HCT116 (cell line): ENCODE data around the gene FOXN3. TPM values are rescaled to one million over a fixed set of nuclear protein-coding genes. Genes with fewer than 3 reads are reported as not detected.

Experiments
- ATAC-seq: fragments of 200-7000 bp; cut with Tn5 transposase; 2 replicates; pipeline ENCODE4 v1.9.1; 2020; ENCODE audit warnings: mild to moderate bottlenecking, moderate library complexity
- BruUV-seq: library from RNA; stranded (reverse); fragments of 400-500 nt; replicated peaks from 2 replicates; lab custom pipeline; 2021; lab: Mats Ljungman, UMichigan
- CTCF ChIA-PET: fragments of 300-600 bp; sonication (Branson Sonifier 250); formaldehyde crosslinking; loops from one replicate; lab custom pipeline; 2021; ENCODE audit warnings: antibody characterized with exemption; lab: Charles Lee
- POLR2A ChIA-PET: fragments of 300-600, 350-600 bp; sonication (Branson Sonifier 250); formaldehyde crosslinking; loops from one replicate; lab custom pipeline; 2021; ENCODE audit warnings: antibody characterized with exemption; lab: Charles Lee
- RAD21 ChIA-PET, 2 experiments: fragments of 300-600 bp; sonication (Branson Sonifier 250); formaldehyde crosslinking; loops; one replicate each; lab custom pipeline; 2023; ENCODE audit warnings: low total read pairs in 2 of 2; ENCODE audit not compliant: uncharacterized antibody in 2 of 2, unreplicated experiment in 2 of 2, low non-redundant PET in 1 of 2; lab: Charles Lee
- DNase-seq: peaks from one replicate; pipeline ENCODE4 v3.0.0-alpha.2; 2010; ENCODE audit warnings: low read depth, low spot score
- H2AFZ ChIP-seq: fragments of 200-600 bp; shearing (Covaris generic), sonication (generic); 2 replicates; pipeline ENCODE4 v1.6.1; 2017; ENCODE audit warnings: low read depth, mixed run types, mixed read lengths, antibody characterized with exemption, low read length; ENCODE audit not compliant: poor library complexity, severe bottlenecking
- H3K27ac ChIP-seq: 2 replicates; pipeline ENCODE4 v1.5.1; 2012; ENCODE audit warnings: low read depth, low read length
- H3K27me3 ChIP-seq: fragments of 200-600 bp; sonication (generic); 2 replicates; pipeline ENCODE4 v1.6.1; 2016; ENCODE audit warnings: mixed run types, low read length, mixed read lengths; ENCODE audit not compliant: insufficient read depth
- H3K36me3 ChIP-seq, 2 experiments: fragments of 200-500 bp in 1 of 2; fragments of 200-600 bp in 1 of 2; sonication (Bioruptor generic) in 1 of 2; sonication (generic) in 1 of 2; 2 replicates each; pipeline versions ENCODE4 v1.5.1 to v1.6.1; 2014 to 2016; ENCODE audit warnings: low read length in 2 of 2, inconsistent platforms in 1 of 2, mixed read lengths in 1 of 2, mixed run types in 1 of 2; ENCODE audit not compliant: insufficient read depth in 2 of 2, control insufficient read depth in 1 of 2
- H3K4me1 ChIP-seq, 2 experiments: fragments of 200-600 bp in 1 of 2; sonication (generic) in 1 of 2; 2 replicates each; pipeline versions ENCODE4 v1.5.1 to v1.6.1; 2012 to 2017; ENCODE audit warnings: low read length in 2 of 2, inconsistent platforms in 1 of 2, mild to moderate bottlenecking in 1 of 2, mixed read lengths in 1 of 2, mixed run types in 1 of 2, moderate library complexity in 1 of 2; ENCODE audit not compliant: insufficient read depth in 2 of 2, control insufficient read depth in 1 of 2
- H3K4me2 ChIP-seq: fragments of 200-600 bp; sonication (generic); 2 replicates; pipeline ENCODE4 v1.6.1; 2017; ENCODE audit warnings: mixed run types, low read length, mixed read lengths
- H3K4me3 ChIP-seq, 2 experiments: fragments of 200-600 bp in 1 of 2; sonication (generic) in 1 of 2; replicated peaks in 1 of 2; 2 replicates each; pipeline ENCODE4 v1.5.1; 2011 to 2016; ENCODE audit warnings: low read length in 2 of 2, control low read depth in 1 of 2, low read depth in 1 of 2, mild to moderate bottlenecking in 1 of 2, mixed read lengths in 1 of 2, mixed run types in 1 of 2
- H3K79me2 ChIP-seq: fragments of 200-600 bp; sonication (generic); 2 replicates; pipeline ENCODE4 v1.6.1; 2017; ENCODE audit warnings: mild to moderate bottlenecking, mixed run types, low read length, moderate library complexity, mixed read lengths; ENCODE audit not compliant: insufficient read depth
- H3K9ac ChIP-seq: fragments of 200-600 bp; sonication (generic); 2 replicates; pipeline ENCODE4 v1.6.1; 2016; ENCODE audit warnings: low read length, mixed read lengths
- H3K9me2 ChIP-seq: fragments of 200-600 bp; sonication (generic), shearing (Covaris generic); 2 replicates; pipeline ENCODE4 v1.6.1; 2017; ENCODE audit warnings: mixed run types, mild to moderate bottlenecking, moderate library complexity; ENCODE audit not compliant: insufficient read depth
- H3K9me3 ChIP-seq, 2 experiments: fragments of 200-500 bp in 1 of 2; fragments of 200-600 bp in 1 of 2; sonication (Bioruptor generic) in 1 of 2; sonication (generic) in 1 of 2; 2 replicates each; pipeline ENCODE4 v1.6.1; 2014 to 2017; ENCODE audit warnings: low read length in 2 of 2, mixed read lengths in 2 of 2, inconsistent platforms in 1 of 2, low read depth in 1 of 2, mild to moderate bottlenecking in 1 of 2, mixed run types in 1 of 2, moderate library complexity in 1 of 2; ENCODE audit not compliant: control insufficient read depth in 1 of 2, insufficient read depth in 1 of 2
- H4K20me1 ChIP-seq: fragments of 200-600 bp; sonication (generic), shearing (Covaris generic); 2 replicates; pipeline ENCODE4 v1.6.1; 2017; ENCODE audit warnings: mixed run types, mild to moderate bottlenecking, moderate library complexity; ENCODE audit not compliant: insufficient read depth
- ELF1 ChIP-seq: IDR thresholded peaks from 2 replicates; pipeline ENCODE4 v1.6.1; 2012; ENCODE audit warnings: low read depth, borderline replicate concordance
- EZH2 ChIP-seq: fragments of 200-600 bp; sonication (generic); IDR thresholded peaks from 2 replicates; pipeline ENCODE4 v1.6.1; 2017; ENCODE audit warnings: antibody characterized with exemption, mixed run types
- POLR2AphosphoS5 ChIP-seq: IDR thresholded peaks from 2 replicates; pipeline ENCODE4 v1.6.1; 2011; ENCODE audit warnings: mild to moderate bottlenecking, low read depth, low read length, moderate library complexity
- RAD21 ChIP-seq: IDR thresholded peaks from 2 replicates; pipeline ENCODE4 v1.6.1; 2012; ENCODE audit warnings: low read depth, mild to moderate bottlenecking
- SP1 ChIP-seq: IDR thresholded peaks from 2 replicates; pipeline ENCODE4 v1.6.1; 2012; ENCODE audit warnings: low read depth
- TCF7L2 ChIP-seq: IDR thresholded peaks from 2 replicates; pipeline ENCODE4 v1.7.0; 2011; ENCODE audit warnings: borderline replicate concordance, inconsistent platforms; ENCODE audit not compliant: insufficient read depth, insufficient read length; ENCODE audit errors: extremely low read depth
- YY1 ChIP-seq: IDR thresholded peaks from 2 replicates; pipeline ENCODE4 v1.6.1; 2011; ENCODE audit warnings: low read length, low read depth, moderate library complexity, mild to moderate bottlenecking; ENCODE audit not compliant: insufficient replicate concordance; ENCODE audit errors: extremely low read depth
- ZFX ChIP-seq: fragments of 450-650 bp; IDR thresholded peaks from 2 replicates; pipeline ENCODE4 v1.6.1; 2017
- ZNF274 ChIP-seq: fragments of 200-500 bp; sonication (Bioruptor generic); IDR thresholded peaks from 2 replicates; pipeline ENCODE4 v1.6.1; 2014; ENCODE audit warnings: mild to moderate bottlenecking, low read depth, low read length, inconsistent platforms
- intact Hi-C: fragments of 100-400 bp; cut with micrococcal nuclease; formaldehyde crosslinking; loops from 2 replicates; pipeline ENCODE4 v1.10.0; 2022
- total RNA-seq: library from RNA; stranded (reverse); gene quantifications from one replicate; pipeline ENCODE4 v1.2.1, GENCODE V29; 2021; ENCODE audit not compliant: unreplicated experiment
- TF ChIP-seq, protein P1 (sequence below): IDR thresholded peaks from 2 replicates; pipeline ENCODE4 v1.6.1; 2011; ENCODE audit warnings: mild to moderate bottlenecking, low read length, moderate library complexity; ENCODE audit not compliant: insufficient replicate concordance; ENCODE audit errors: extremely low read depth
- TF ChIP-seq, protein P2 (sequence below): IDR thresholded peaks from 2 replicates; pipeline ENCODE4 v1.6.1; 2012; ENCODE audit warnings: low read depth
- TF ChIP-seq, protein P3 (sequence below): IDR thresholded peaks from 2 replicates; pipeline ENCODE4 v1.6.1; 2012
- TF ChIP-seq, protein P4 (sequence below), 3 experiments: fragments of 200-600 bp in 1 of 3; sonication (generic) in 1 of 3; IDR thresholded peaks in 2 of 3; conservative IDR thresholded peaks in 1 of 3; 2 replicates each; pipeline ENCODE4 v1.5.1; 2012 to 2017; ENCODE audit warnings: low read depth in 2 of 3, low read length in 2 of 3, antibody characterized with exemption in 1 of 3, borderline replicate concordance in 1 of 3, control low read depth in 1 of 3, mild to moderate bottlenecking in 1 of 3, mixed read lengths in 1 of 3, mixed run types in 1 of 3, moderate library complexity in 1 of 3; ENCODE audit not compliant: insufficient read depth in 1 of 3

FOXN3 gene
- total RNA-seq, 1 experiment from 2014 or later = 20.0 TPM

DNA sequence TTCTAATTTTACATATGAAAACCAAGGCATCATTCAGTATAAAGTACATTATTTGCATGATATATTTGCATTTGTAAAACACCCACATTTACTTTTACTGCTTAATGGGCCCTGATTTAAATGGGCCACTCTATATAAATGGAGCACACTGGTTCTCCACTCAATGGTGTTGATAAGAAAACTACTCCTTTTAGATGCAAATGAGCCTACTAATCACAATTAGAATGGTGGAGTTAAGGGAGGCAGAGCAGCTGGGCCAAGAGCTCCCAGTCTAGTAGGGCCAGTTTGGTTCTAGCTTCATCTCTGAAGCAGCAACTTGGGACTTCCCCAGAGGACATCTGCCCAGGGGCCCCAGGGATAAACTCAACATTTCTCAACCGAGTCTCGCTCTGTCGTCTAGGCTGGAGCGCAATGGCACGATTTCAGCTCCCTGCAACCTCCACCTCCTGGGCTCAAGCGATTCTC lies 120.7 kb downstream of the FOXN3 start:
- ChIA-PET POLR2A (no interaction called here), RAD21 (no interaction called here), CTCF (no interaction called here)
- Histone ChIP-seq H3K27ac (no peak overlapping the region), H3K4me3 (no peak overlapping the region), H3K9ac (no peak overlapping the region), H3K27me3 (no peaks in the 10 kb centered on the region), H3K79me2 (no peaks in the 10 kb centered on the region), H3K36me3 (no peaks in the 10 kb centered on the region), H3K9me3 (no peaks in the 10 kb centered on the region), H3K9me2 (no peaks in the 10 kb centered on the region), H3K4me1 (no peaks in the 10 kb centered on the region; a peak in 1 of 4 replicates), H3K4me2 (no peak overlapping the region), H4K20me1 (no peaks in the 10 kb centered on the region), H2AFZ (no peak overlapping the region)
- no peak for DNase-seq
- no TSS peak for BruUV-seq
- intact Hi-C loops = no loop called here
- no peak for ATAC-seq
- TF ChIP-seq, protein P1, sequence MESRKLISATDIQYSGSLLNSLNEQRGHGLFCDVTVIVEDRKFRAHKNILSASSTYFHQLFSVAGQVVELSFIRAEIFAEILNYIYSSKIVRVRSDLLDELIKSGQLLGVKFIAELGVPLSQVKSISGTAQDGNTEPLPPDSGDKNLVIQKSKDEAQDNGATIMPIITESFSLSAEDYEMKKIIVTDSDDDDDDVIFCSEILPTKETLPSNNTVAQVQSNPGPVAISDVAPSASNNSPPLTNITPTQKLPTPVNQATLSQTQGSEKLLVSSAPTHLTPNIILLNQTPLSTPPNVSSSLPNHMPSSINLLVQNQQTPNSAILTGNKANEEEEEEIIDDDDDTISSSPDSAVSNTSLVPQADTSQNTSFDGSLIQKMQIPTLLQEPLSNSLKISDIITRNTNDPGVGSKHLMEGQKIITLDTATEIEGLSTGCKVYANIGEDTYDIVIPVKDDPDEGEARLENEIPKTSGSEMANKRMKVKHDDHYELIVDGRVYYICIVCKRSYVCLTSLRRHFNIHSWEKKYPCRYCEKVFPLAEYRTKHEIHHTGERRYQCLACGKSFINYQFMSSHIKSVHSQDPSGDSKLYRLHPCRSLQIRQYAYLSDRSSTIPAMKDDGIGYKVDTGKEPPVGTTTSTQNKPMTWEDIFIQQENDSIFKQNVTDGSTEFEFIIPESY = no peak
- TF ChIP-seq YY1 (no peak), POLR2AphosphoS5 (no peak), SP1 (no peak), ELF1 (no peak), ZNF274 (no peak), ZFX (no peak), EZH2 (no peak), TCF7L2 (no peak), RAD21 (no peak)
- TF ChIP-seq, protein P2, sequence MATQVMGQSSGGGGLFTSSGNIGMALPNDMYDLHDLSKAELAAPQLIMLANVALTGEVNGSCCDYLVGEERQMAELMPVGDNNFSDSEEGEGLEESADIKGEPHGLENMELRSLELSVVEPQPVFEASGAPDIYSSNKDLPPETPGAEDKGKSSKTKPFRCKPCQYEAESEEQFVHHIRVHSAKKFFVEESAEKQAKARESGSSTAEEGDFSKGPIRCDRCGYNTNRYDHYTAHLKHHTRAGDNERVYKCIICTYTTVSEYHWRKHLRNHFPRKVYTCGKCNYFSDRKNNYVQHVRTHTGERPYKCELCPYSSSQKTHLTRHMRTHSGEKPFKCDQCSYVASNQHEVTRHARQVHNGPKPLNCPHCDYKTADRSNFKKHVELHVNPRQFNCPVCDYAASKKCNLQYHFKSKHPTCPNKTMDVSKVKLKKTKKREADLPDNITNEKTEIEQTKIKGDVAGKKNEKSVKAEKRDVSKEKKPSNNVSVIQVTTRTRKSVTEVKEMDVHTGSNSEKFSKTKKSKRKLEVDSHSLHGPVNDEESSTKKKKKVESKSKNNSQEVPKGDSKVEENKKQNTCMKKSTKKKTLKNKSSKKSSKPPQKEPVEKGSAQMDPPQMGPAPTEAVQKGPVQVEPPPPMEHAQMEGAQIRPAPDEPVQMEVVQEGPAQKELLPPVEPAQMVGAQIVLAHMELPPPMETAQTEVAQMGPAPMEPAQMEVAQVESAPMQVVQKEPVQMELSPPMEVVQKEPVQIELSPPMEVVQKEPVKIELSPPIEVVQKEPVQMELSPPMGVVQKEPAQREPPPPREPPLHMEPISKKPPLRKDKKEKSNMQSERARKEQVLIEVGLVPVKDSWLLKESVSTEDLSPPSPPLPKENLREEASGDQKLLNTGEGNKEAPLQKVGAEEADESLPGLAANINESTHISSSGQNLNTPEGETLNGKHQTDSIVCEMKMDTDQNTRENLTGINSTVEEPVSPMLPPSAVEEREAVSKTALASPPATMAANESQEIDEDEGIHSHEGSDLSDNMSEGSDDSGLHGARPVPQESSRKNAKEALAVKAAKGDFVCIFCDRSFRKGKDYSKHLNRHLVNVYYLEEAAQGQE = no peak
- TF ChIP-seq, protein P3, sequence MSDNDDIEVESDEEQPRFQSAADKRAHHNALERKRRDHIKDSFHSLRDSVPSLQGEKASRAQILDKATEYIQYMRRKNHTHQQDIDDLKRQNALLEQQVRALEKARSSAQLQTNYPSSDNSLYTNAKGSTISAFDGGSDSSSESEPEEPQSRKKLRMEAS = no peak
- TF ChIP-seq, protein P4, sequence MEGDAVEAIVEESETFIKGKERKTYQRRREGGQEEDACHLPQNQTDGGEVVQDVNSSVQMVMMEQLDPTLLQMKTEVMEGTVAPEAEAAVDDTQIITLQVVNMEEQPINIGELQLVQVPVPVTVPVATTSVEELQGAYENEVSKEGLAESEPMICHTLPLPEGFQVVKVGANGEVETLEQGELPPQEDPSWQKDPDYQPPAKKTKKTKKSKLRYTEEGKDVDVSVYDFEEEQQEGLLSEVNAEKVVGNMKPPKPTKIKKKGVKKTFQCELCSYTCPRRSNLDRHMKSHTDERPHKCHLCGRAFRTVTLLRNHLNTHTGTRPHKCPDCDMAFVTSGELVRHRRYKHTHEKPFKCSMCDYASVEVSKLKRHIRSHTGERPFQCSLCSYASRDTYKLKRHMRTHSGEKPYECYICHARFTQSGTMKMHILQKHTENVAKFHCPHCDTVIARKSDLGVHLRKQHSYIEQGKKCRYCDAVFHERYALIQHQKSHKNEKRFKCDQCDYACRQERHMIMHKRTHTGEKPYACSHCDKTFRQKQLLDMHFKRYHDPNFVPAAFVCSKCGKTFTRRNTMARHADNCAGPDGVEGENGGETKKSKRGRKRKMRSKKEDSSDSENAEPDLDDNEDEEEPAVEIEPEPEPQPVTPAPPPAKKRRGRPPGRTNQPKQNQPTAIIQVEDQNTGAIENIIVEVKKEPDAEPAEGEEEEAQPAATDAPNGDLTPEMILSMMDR (IDR thresholded peaks at IDR 0.05 in 2 of 3, conservative IDR thresholded peaks at IDR 0.05 in 1 of 3; ENCODE audit: borderline replicate concordance in 1 of 3, insufficient read depth in 1 of 3, low read depth in 2 of 3, low read length in 2 of 3) = no peak
